Spleen (tissue), 11 donors: Measurements from ENCODE around the gene TAGAP. TPM values are rescaled to one million over a fixed set of nuclear protein-coding genes. Genes with fewer than 3 reads are reported as not detected.

Experiments
- DNase-seq: peaks from one replicate; pipeline ENCODE4 v3.0.0-alpha.2; 2020
- H3K27ac ChIP-seq, 8 donors: fragments of 200-600 bp; sonication (generic) in 7 of 8; 1 replicate in 4 of 8; 2 replicates in 4 of 8; pipeline versions ENCODE4 v1.5.0 to v1.8.0; 2016 to 2021; ENCODE audit warnings: inconsistent platforms in 4 of 8, mild to moderate bottlenecking in 4 of 8, moderate library complexity in 1 of 8
- H3K27me3 ChIP-seq, 7 donors: fragments of 200-600 bp; sonication (generic) in 6 of 7; replicated peaks in 1 of 7; 1 replicate in 4 of 7; 2 replicates in 3 of 7; pipeline versions ENCODE4 v1.5.0 to v1.8.0; 2016 to 2021; ENCODE audit warnings: inconsistent platforms in 3 of 7, mild to moderate bottlenecking in 1 of 7
- H3K36me3 ChIP-seq, 6 donors: fragments of 200-600 bp; sonication (generic) in 5 of 6; 1 replicate in 4 of 6; 2 replicates in 2 of 6; pipeline versions ENCODE4 v1.5.0 to v1.8.0; 2016 to 2021; ENCODE audit warnings: inconsistent platforms in 2 of 6
- H3K4me1 ChIP-seq, 6 donors: fragments of 200-600 bp; sonication (generic) in 5 of 6; 1 replicate in 3 of 6; 2 replicates in 3 of 6; pipeline versions ENCODE4 v1.5.0 to v1.8.0; 2016 to 2021; ENCODE audit warnings: inconsistent platforms in 3 of 6
- H3K4me3 ChIP-seq, 8 donors: fragments of 200-600 bp; sonication (generic) in 7 of 8; 1 replicate in 4 of 8; 2 replicates in 4 of 8; pipeline versions ENCODE4 v1.5.0 to v1.8.0; 2016 to 2021; ENCODE audit warnings: inconsistent platforms in 4 of 8, mild to moderate bottlenecking in 4 of 8, moderate library complexity in 2 of 8
- H3K9me3 ChIP-seq, 8 donors: fragments of 200-600 bp; sonication (generic) in 7 of 8; 1 replicate in 4 of 8; 2 replicates in 4 of 8; pipeline versions ENCODE4 v1.5.0 to v1.8.0; 2016 to 2021; ENCODE audit warnings: inconsistent platforms in 4 of 8
- CTCF ChIP-seq, 11 experiments: fragments of 200-600 bp in 7 of 11; fragments of 450-650 bp in 4 of 11; sonication (generic) in 4 of 11; IDR thresholded peaks in 8 of 11; conservative IDR thresholded peaks in 3 of 11; 1 replicate in 7 of 11; 2 replicates in 4 of 11; pipeline versions ENCODE4 v1.4.0 to v1.8.0; 2016 to 2021; ENCODE audit warnings: antibody characterized with exemption in 11 of 11, inconsistent platforms in 4 of 11, mild to moderate bottlenecking in 1 of 11
- POLR2A ChIP-seq, 3 donors: fragments of 450-650 bp; IDR thresholded peaks; one replicate each; pipeline ENCODE4 v1.5.1; 2017; ENCODE audit warnings: antibody characterized with exemption in 3 of 3, mild to moderate bottlenecking in 1 of 3
- POLR2AphosphoS5 ChIP-seq, 3 donors: sonication (generic); formaldehyde crosslinking; IDR thresholded peaks; one replicate each; pipeline ENCODE4 v1.5.1; 2017; ENCODE audit warnings: antibody characterized with exemption in 3 of 3
- WGBS, 5 donors: extraction: QIAGEN DNeasy Blood & Tissue Kit in 3 of 5; methylation state at CpG; one replicate each; pipeline versions ENCODE4 v1.1.5 to v1.1.7; 2013 to 2018; 5-methylcytosine and 5-hydroxymethylcytosine counted together
- intact Hi-C: fragments of 100-400 bp; cut with DNase I; formaldehyde crosslinking; loops from one replicate; pipeline ENCODE4 v1.15.0; 2023; ENCODE audit warnings: low total_unique reads
- polyA plus RNA-seq, 3 donors: library from polyadenylated mRNA; stranded (reverse); fragments of 200-250 nt; gene quantifications; one replicate each; pipeline ENCODE4 v1.2.1, GENCODE V29; 2013
- total RNA-seq, 7 donors: library from RNA; depleted of rRNA in 3 of 7; stranded (reverse); fragments of >200 nt in 3 of 7; fragmentation: NEBNext Ultra II Directional in 4 of 7; extraction: Animal tissue kit (Norgen Biotek cat#: 25700) in 4 of 7; gene quantifications; one replicate each; pipeline versions ENCODE4 v1.1.0 to v1.2.1, GENCODE V29; 2016 to 2021
- donor health status: healthy with polysubstance abuse.
- donor health status: DM: no; HTN: no; CAD: no; lungs with moderate emphysema.
- donor health status: DM: no; HTN: no; CAD: no.
- donor health status: Bipolar disorder and iron deficiency.
- donor health status: healthy.
- donor health status: DM: no; HTN: no; CAD: no.
- donor health status: DM: yes; HTN: yes; CAD: no.

Gene TAGAP
- total and polyA plus RNA-seq, 10 donors, result 13.6 to 63.9 (median 44.2) TPM

GRCh38 chr6:158988477-158988876 lies 56.3 kb downstream of the TAGAP start:
- no peaks in the 10 kb centered on the region for H3K4me1 ChIP-seq
- DNase-seq, result no peak
- 94 to 98% (median 96%) methylated on average over 1 of the region's 1 CpG for WGBS, 5 donors
- H3K36me3 ChIP-seq, result peaks cover 0 to 16% (median 0%) of the 10 kb centered on the region in 6 donors
- H3K27me3 ChIP-seq, result no peaks in the 10 kb centered on the region
- peaks cover 3 to 29% (median 23%) of the 10 kb centered on the region in 8 donors for H3K9me3 ChIP-seq
- intact Hi-C loops, result no loop called here
- H3K4me3 ChIP-seq, result no peak overlapping the region
- H3K27ac ChIP-seq, result no peak overlapping the region
- no peak for TF ChIP-seq POLR2A (IDR thresholded peaks at IDR 0.05)
- TF ChIP-seq POLR2AphosphoS5 (IDR thresholded peaks at IDR 0.05), result no peak
- TF ChIP-seq CTCF (IDR thresholded peaks at IDR 0.05 in 8 of 11, conservative IDR thresholded peaks at IDR 0.05 in 3 of 11), result no peak

- TF ChIP-seq POLR2AphosphoS5 (IDR thresholded peaks at IDR 0.05) (no peak), POLR2A (IDR thresholded peaks at IDR 0.05) (no peak), CTCF (IDR thresholded peaks at IDR 0.05 in 8 of 11, conservative IDR thresholded peaks at IDR 0.05 in 3 of 11) (no peak)
- no peaks in the 10 kb centered on the region for H3K27me3 ChIP-seq
- intact Hi-C loops, result no loop called here
- H3K4me3 ChIP-seq, result no peak overlapping the region
- no peak for DNase-seq
- peaks cover 0 to 11% (median 0%) of the 10 kb centered on the region in 6 donors for H3K36me3 ChIP-seq
- no peak overlapping the region for H3K27ac ChIP-seq
- WGBS, 5 donors, result 76 to 97% (median 96%) methylated on average over 1 of the region's 1 CpG
- H3K4me1 ChIP-seq, result no peaks in the 10 kb centered on the region
- H3K9me3 ChIP-seq, result peaks cover 3 to 29% (median 23%) of the 10 kb centered on the region in 8 donors
Measured at GRCh38 chr6:158987657-158988056, 57.1 kb downstream of the TAGAP start.

Other genes starting within 250 kb of the TAGAP start
- gene EZR, start 225.6 kb downstream of the TAGAP start, total RNA-seq, result 100 to 1,000 TPM; 101 to 153 (median 121) TPM
- 100 to 1,000 TPM in 2 of 3 donors, 10 to 100 TPM in 1; 78.0 to 121 (median 106) TPM for gene EZR, start 225.6 kb downstream of the TAGAP start, polyA plus RNA-seq
- gene RSPH3, start 44.8 kb downstream of the TAGAP start, total RNA-seq, result 1 to 10 TPM; 4.3 to 7.3 (median 6.0) TPM
- gene RSPH3, start 44.8 kb downstream of the TAGAP start, polyA plus RNA-seq, result 1 to 10 TPM in 1 of 3 donors, under 1 TPM in 2; 0.91 to 2.0 (median 0.93) TPM
- gene FNDC1, start 124.4 kb upstream of the TAGAP start, total RNA-seq, result 1 to 10 TPM in 1 of 7 donors, under 1 TPM in 6; 0.19 to 1.2 (median 0.47) TPM
- under 1 TPM; 0.03 to 0.17 (median 0.07) TPM for gene FNDC1, start 124.4 kb upstream of the TAGAP start, polyA plus RNA-seq